Subcutaneous adipose tissue (tissue), 4 donors: Measurements from ENCODE around the gene AGMAT. TPM values are rescaled to one million over a fixed set of nuclear protein-coding genes. Genes with fewer than 3 reads are reported as not detected.

ENCODE experiments used
- CTCF ChIP-seq: fragments of 450-650 bp; IDR thresholded peaks from one replicate; pipeline ENCODE4 v1.5.1; 2016; ENCODE audit warnings: low read depth, mild to moderate bottlenecking, control low read depth, antibody characterized with exemption, moderate library complexity
- total RNA-seq, 4 donors: library from RNA; depleted of rRNA; stranded (reverse); fragments of >200 nt; gene quantifications; one replicate each; pipeline ENCODE4 v1.1.0, GENCODE V29; 2016

The AGMAT gene
- total RNA-seq, 4 donors from 2014 or later: 0.49 to 0.68 TPM; not detected in 2

- no peak for TF ChIP-seq CTCF
Observed at GRCh38 chr1:15618655-15619525, 34.0 kb upstream of the AGMAT start.

- TF ChIP-seq CTCF: no peak
Observed at GRCh38 chr1:15618077-15618654, 33.3 kb upstream of the AGMAT start.

GRCh38 chr1:15617173-15618076, 32.6 kb upstream of the AGMAT start, which contains the start of gene DDI2:
DDI2 (plus strand) TSS chr1:15617458; CDS start chr1:15617671, 213 bp downstream.
- no peak for TF ChIP-seq CTCF

GRCh38 chr1:15616373-15617172, 31.7 kb upstream of the AGMAT start:
- TF ChIP-seq CTCF: no peak

- no peak for TF ChIP-seq CTCF
Observed at GRCh38 chr1:15610167-15610566, 25.3 kb upstream of the AGMAT start.

- TF ChIP-seq CTCF: no peak
Observed at GRCh38 chr1:15609631-15610030, 24.8 kb upstream of the AGMAT start.
